NK-92 treated with Interleukin-12 subunit alpha and Interleukin-12 subunit beta, amount 100 ng/mL, for 24 hours (cell line): ENCODE data around the gene CHRNA5.
"Not testable (repeated sequence)": the region's sequence is repeated elsewhere in the genome, so short reads cannot be mapped to it uniquely, and the experiment has no call there.

Experiments
- DNase-seq: peaks from one replicate; lab custom pipeline; 2025; lab: John Stamatoyannopoulos, UW

CHRNA5 gene

DNA sequence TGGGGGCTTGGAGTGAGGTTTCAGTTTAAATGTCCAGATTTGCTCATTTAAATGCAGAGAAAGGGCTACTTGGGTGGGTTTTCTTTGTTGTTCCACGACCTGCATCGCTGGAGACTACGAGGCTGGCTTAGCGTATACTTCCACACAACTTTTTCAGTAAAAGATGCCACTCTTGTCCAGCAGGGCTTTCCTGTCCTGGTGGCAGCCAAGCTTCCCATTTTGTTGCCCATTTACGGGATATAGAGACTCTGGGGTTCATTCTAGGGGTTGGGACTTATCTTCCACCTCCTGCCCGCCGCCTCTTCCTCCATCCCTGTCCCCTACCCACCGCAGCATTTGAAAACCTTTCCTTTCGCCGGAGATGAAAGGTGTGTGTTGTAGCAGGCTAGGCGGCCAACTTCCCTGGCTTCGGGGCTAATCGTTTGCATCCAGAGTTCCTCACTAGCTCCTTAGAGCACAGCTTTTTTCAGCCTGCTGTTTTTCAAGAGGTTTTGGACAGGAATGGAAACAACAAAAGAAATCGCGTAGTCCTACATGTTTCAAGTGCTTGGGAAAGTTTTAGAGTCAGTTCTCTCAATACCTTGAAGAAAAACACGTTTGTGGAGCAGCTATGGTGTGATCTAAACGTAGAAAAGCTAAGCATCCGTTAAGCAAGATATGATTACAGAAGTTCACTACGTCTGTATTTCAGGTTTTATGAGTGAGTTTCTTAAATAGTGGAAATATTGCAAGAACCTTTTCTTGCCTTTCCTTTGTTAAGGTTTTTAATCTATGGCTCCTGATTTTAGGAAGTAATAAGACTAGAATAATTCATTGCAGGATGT is 843 bp downstream of the CHRNA5 start:
- DNase-seq = no peak

DNA sequence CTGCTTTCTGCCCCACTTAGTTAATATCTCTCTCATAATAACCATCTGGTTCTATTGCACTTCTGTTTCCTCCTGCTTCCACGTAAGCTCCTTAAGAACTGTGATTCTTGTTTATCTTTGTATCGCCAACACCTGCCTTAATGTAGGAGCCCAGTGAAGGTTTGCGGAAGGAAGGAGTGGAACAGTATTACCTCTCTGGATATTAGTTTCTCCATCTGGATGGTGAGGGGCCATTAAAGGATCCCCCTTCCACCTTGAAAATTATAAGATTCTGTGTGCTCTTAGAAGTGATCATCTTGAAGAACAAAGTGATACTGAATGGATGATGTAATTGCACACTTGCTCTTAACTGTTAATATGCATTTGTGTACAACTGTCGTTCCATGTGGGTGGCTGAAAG is 2.2 kb downstream of the CHRNA5 start:
- no peak for DNase-seq

DNA sequence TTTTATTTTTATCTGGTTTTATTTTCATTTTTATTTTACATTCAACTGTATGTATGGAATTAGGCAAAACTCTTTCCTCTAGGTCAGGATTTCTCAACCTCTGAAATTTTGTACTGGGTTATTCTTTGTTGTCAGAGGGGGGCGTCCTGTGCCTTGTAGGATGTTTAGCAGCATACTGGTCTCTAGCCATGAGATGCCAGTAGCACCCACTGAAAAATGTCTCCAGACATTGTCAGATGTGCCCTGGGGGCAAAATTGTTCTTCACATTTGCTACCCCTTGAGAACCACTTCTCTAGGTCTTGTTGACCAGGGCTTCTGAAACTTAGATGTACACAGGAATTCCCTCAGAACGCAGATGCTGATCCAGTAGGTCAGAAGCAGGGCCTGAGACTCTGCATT is 5.4 kb downstream of the CHRNA5 start:
- DNase-seq = no peak

DNA sequence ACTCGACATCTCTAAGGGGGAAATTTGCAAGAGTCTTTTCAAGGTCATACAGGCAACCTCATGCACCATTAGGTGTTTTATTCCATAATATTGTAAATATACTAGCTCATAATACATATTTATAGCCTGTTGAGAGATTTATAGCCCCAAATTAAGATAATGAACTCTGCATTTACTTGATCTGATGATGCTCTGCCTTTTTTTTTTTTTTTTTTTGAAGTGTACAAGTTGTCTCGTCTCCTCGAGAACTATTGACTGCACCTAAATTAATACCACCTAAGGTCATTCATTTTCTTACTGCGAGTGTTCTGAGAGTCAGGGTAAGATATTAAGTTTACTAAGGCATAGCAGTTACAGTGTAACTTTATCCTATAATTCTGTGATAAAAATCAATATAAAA is 6.1 kb downstream of the CHRNA5 start:
- no peak for DNase-seq

DNA sequence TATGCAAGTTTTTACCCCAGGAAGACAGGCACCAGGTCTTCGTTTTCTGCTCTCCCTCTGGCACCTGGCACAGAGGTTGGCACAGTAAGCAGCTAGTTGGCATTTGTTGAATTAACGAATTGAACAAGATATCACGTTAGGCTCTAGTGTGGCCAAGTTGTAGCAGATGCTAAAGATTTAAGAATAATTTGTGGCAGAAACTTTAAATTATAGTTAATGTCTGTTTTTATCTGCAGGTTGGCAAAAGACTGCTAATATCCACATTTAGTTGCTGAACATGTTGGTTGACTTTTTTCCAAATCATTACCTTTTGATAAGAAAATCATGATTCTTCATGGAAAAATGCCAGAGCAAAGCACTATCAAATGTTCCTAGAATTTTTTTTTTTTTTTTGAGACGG is 8.1 kb downstream of the CHRNA5 start:
- DNase-seq = no peak

DNA sequence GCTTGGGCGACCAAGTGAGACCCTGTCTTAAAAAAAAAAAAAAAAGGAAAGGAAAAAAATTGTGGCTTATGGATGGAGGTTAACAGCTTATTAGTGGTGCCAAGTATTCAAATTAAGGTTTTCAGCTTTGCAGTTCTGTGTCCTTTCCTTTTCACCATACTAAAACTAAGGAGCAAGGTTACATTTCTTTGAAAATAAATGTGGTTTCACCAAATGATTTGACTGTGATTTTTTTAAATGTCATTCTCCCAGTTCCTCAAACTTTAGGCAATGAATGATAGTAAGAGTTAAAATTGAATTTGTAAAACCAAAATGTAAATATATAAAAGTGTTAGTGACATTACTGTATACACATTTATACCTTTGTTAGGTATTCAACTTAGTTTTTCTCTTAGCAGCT is 9.6 kb downstream of the CHRNA5 start:
- no peak for DNase-seq

DNA sequence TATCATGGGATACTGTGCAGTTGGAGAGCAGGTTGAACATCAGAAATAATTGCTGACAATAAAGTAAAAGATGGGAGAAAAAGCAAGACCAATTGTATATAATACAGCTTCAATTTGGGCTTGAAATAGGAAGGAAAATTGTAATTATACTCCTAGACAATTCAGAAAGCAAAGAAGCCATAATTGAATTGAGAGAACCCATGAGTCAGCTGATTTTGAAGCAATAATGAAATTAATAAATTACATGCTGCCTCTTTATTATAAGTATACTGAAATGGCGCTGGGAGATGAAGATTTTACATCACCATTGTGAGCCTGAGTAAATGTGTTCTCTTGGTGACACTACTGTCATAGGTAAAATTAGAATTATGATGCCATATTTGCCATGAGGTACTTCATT is 32.3 kb downstream of the CHRNA5 start:
- no peak for DNase-seq

DNA sequence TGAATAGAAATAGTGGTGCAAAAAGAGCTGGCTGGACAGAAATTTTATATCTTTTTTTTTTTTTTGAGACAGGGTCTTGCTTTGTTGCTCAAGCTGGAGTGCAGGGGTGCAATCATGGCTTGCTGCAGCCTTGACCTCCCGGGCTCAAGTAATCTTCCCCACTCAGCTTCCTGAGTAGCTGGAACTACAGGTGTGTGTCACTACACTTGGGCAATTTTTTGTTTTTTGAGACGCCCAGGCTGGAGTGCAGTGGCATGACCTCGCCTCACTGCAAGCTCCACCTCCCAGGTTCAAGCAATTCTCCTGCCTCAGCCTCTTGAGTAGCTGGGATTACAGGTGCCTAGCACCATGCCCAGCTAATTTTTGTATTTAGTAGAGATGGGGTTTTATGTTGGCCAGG is 33.0 kb downstream of the CHRNA5 start:
- DNase-seq = no peak

DNA sequence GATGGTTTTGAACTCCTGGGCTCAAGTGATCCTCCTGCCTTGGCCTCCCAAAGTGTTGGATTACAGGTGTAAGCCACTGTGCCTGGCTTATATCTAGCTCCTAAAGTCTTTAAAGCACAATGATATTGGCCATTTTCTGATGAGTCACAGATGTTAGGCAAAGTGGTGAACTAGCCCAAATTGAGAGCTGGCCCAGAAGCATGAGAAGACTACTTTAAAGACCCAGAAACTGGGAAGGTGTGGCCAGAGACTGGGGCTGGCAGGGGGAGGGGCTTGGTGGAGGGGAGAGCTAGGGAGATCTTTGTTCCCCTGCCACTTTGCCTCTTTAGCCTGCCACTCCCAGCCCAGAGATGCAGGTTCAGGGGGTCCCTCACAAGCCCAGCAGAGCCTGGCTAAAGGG is 33.9 kb downstream of the CHRNA5 start:
- no peak for DNase-seq

DNA sequence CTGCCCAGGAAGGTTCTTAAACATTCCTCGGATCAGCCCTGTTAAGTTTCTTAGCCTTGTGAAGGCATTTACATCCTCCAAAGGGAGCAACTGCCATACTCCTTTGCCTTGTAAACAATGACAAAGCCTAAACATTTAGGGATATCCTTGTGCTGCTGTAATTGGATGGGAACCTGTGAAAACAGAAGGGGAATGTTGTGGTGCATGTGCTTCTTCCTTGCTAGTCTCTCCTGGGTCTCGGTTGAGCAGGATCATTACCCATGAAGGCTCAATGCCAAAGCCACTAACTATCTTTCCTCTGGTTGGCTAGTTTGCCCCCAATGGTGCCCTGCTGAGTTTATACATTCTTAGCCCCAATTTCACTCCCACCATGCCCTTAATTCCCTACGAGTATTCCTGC is 38.1 kb downstream of the CHRNA5 start:
- no peak for DNase-seq

DNA sequence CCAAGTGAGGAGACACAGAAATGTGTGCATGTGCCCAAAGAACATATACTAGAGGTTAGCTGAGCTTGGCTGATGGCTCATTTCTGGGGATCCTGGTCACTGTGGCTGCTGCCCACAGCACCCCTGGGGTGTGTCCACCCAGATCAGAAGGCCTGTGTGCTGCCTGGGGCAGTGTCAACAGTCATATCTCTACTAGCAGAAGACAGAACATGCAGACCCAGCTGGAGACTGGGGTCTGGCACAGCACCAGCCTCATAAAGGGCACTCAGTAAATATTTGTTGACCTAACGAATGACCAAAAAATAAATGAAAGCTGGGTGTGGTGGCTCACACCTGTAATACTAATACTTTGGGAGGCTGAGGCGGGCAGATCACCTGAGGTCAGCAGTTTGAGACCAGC is 39.1 kb downstream of the CHRNA5 start:
- no peak for DNase-seq

DNA sequence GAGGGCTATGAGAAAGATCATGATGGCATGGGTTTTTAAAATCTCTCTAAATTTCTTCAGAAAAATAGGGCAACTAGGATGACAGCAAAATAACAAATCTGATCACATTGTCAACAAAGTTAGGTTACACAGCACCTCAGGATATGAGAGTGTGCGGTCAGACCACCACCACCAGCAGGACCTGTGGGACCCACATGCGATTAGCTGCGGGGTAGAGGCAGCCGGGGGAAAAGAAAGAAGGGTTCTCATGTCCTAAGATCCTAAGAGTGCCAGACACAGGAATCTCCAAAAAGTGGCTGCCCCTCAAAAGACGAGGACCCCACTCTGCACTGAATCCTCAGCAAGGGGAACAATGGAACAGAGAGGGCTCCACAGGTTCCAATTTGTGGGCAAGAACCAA is 39.9 kb downstream of the CHRNA5 start:
- no peak for DNase-seq

DNA sequence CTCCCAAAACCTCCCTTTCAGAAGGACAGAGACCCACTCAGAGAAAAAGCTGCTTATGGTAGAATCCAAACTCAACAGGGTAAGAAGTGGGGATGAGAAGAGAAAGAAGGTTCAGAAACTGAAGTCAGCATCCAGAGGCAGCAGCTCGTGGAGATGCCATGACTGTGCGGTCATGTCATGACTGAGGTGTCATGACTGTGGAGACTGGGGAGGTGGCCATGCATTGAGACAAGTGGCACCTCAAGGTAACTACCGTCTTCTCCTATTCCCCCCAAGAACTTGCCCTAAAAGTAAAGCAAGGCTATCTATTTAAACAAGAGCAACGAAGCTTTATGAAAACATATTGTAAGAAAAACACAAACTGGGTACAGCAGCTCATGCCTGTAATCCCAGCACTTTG is 40.4 kb downstream of the CHRNA5 start:
- no peak for DNase-seq

DNA sequence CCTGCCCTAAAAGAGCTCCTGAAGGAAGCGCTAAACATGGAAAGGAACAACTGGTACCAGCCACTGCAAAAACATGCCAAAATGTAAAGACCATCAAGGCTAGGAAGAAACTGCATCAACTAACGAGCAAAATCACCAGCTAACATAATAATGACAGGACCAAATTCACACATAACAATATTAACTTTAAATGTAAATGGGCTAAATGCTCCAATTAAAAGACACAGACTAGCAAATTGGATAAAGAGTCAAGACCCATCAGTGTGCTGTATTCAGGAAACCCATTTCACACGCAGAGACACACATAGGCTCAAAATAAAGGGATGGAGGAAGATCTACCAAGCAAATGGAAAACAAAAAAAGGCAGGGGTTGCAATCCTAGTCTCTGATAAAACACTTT is 44.2 kb downstream of the CHRNA5 start:
- DNase-seq = not testable (repeated sequence)

DNA sequence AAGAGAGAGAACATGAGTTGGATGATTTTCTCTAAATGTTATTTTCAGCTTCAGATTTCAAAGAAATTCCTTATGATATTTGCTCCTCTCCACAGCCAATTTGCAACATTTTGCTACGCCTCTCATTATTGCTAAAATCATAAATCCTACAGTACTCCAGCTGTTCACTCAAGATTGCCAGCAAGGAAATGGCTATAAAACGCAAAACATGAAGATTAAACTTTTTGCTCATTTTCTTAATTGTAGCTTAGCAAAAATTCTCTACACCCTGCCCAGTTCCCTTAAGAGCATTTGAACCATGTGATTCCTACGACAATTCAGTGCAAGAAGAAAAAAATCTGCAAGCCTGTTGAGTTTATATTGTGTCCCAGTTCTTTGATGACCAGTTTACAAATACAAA is 48.7 kb downstream of the CHRNA5 start:
- DNase-seq = no peak

DNA sequence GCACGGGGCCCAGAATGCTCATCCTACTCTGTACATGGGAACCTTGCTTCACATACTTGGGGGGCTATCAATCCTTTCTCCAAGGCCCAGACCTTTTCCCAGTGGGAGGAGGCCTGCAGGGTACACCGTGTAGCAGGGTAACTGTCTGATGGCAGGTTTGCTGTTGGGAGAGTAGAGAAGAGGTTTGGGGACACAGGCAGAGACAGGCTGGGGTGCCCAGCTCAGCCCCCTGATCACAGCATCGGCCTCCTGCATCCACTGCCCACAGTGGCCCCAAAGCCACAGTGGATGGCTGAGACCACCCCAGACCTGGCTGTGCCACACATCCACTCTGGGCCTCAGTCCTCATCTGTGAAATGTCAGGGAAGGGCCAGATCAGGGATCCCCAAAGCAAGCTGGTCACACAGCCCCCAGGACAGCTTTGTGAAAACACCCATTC is 49.9 kb downstream of the CHRNA5 start:
- no peak for DNase-seq

DNA sequence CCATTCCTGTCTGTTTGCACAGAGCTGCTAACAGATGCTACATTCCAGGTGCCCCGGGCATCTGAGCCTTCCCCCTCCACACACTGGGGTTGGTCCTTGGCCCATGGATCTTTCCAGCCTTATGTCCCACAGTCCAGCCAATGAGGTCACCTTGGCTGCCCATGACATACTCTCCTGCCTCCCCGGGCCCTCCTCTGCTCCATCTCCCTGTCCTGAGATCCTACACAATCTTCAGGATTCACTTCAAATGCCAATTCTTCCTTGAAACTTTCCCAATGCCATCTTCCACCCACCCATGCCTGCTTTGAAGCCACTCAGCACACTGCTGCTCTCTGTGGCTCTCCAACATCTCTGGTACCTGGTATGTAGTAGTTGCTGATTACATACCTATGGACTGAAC is 51.2 kb downstream of the CHRNA5 start:
- DNase-seq = no peak

DNA sequence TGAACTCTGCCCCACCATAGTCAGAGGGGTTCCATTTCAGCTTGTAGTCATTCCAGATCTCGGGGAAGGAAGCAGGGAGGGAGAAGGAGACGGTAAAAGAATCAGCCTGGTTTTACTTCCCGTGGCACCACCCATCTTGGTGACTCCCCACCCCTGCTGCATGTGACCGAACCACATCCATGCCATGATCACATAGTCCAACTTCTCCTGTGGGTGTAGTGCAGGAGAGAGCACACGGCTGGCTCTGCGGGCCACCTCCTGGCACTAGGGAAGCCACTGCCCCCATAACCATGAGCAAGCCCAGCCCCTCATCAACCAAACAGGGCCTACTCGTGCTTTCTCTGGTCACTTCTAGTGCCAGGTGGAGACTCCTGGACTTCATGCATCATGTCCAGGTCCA is 51.8 kb downstream of the CHRNA5 start:
- no peak for DNase-seq

DNA sequence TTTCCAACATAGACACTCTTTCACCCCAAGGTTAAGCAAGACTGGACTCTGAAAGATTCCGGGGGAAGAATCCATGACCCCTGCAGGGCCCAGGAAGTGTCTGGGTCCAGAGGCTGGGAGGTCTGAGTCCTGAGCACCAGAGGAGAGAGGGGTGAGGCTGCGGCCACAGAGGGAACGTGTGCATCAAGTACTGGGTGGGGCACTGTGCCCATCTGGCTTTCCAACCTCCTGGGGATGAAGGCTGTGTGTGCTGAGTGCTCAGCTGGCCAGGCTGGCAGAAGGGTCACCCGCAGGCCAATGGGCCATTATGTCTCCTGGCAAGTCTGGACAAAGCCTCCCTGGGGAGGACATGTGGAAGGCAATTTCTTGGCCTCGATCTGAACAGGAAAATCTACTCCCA is 52.2 kb downstream of the CHRNA5 start:
- no peak for DNase-seq

DNA sequence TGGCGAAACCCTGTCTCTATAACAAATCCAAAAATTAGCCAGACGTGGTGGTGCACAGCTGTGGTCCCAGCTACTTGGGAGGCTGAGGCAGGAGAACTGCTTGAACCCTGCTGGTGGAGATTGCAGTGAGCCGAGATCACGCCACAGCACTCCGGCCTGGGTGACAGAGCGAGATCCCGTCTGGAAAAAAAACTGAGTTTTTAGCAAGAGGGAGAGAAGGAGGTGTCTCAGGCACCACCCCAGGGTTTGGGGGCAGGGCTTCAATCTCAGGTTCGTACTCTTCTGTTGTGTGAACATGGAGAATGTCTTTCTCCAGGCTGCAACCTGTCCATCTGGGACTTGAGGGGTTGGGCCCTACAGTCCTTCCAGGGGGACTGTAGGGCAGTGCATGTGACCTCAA is 52.7 kb downstream of the CHRNA5 start:
- DNase-seq = no peak

DNA sequence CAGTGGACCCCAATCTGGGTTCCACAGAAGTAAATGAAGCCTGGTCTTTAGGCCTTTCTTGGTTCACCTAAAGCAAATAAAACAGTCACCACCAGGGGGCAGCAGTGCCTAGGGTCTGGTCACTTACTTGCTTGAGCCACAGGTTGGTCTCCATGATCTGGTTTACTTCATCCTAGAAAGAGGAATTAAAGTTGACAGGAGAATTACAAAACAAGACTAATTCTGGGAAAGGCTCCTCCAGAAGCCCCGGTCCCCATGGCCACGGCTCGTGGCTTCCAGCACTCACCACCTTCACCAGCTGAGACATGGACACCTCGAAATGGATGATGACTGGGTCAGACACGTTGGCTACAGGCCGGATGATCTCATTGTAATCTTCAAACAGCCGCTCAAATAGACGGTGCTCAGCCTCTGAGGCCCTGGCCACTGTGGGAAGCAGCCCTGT is 53.2 kb downstream of the CHRNA5 start:
- peak; percentile 71 for DNase-seq

DNA sequence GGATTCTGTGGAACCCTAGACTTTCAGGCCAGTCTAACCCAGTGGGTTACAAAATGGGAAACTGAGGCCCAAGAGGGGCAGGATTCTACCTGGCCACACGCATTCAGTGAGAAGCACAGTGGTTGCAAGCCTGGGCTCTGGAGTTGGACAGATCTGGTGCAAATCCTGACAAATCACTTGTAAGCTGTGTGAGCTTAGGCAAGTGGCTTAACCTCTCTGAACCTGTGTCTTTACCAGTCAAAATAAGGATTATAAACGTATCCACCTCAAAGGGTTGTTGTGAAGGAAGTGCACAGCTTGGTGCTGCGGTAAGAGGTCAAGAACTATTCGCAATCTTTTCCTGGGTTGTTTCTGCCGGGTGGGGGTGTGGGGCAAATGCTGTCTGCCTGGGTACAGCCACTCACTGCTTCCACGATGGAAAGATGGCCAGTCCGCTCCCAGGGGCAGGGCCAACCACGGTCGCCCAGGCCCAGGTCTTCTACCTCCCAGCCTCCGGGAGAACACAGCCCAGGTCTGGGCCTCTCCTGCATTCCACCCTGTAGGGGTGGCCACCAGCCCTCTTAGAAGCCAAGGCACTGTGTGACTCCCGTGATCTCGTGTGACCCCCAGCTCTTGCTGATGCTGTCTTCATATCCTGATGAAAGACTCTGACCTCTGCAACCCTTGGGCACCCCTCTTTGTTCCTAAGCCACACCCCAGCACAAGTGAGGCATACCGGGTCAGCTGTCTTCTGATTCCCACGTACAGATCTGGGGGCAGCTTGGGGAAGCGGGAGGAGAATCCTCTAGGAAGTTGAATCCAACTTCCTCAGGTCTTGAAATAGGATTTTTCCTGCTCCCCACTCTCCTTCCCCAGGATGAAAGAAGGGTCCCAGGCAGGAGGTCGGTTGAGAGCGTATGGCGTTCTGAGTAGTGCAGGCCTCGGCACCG is 54.0 kb downstream of the CHRNA5 start:
- DNase-seq = no peak

DNA sequence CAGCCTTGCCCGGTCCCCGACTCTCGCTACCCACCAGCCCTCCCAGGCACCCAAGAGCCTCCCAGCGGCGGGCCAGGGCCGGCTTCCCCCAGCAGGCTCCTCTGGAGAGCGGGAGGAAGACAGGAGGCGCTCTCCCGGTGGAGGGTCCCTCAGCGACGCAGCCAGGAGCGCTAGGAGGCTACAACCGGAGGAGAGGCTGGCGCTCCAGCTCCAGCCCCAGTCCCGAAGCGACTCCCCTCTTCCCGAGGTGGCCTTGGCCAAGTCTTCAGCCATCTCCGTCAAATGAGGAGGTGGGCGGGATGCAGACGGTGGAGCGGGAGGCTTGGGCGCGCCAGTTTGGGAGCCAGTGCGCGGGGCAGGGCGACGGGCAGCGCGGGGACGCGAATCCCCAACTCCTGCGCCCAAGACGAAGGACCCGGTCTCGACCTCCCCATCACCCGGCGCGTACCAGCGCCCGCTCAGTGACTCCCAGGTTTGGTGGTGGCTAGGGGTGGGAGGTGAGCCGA is 54.8 kb downstream of the CHRNA5 start:
- no peak for DNase-seq
